Measurements from ENCODE around the gene CHTF18. TPM values are rescaled to one million over a fixed set of nuclear protein-coding genes. Genes with fewer than 3 reads are reported as not detected.
"Not testable (repeated sequence)": the region's sequence is repeated elsewhere in the genome, so short reads cannot be mapped to it uniquely, and the experiment has no call there.

CHTF18 gene
- total RNA-seq, 2 experiments from 2014 or later, result 101 to 102 TPM

GRCh38 chr16:807347-808084, 19.1 kb downstream of the CHTF18 start:
- intact Hi-C loops (cut with micrococcal nuclease), result loop anchor here (5.0 kb wide), 1 partner anchor 165 kb away; the partner anchor contains the start of gene LMF1
- Mint-ChIP-seq H3K36me3 (no peaks in the 10 kb centered on the region), H3K4me3 (peak overlapping the region; percentile 95), H3K27ac (peak overlapping the region; percentile 87), H3K27me3 (peaks cover 7% of the 10 kb centered on the region), H3K4me1 (ENCODE audit: low read depth) (peaks cover 11% of the 10 kb centered on the region), H3K9me3 (no peaks in the 10 kb centered on the region)
- ChIA-PET POLR2A (interaction anchor here (2.0 kb wide), 1 partner anchor 19 kb away, joined by 7 read pairs; the partner anchor contains the start of genes CHTF18 and RPUSD1), CTCF (no interaction called here)
- DNase-seq, result peak; percentile 93

- intact Hi-C loops (cut with micrococcal nuclease), result loop anchor here (5.0 kb wide), 1 partner anchor 164 kb away; the partner anchor contains the start of gene LMF1
- CTCF ChIA-PET, result no interaction called here
- H3K27ac Mint-ChIP-seq, result peak overlapping the region; percentile 87
- no peaks in the 10 kb centered on the region for H3K9me3 Mint-ChIP-seq
- POLR2A ChIA-PET, result no interaction called here
- no peaks in the 10 kb centered on the region for H3K36me3 Mint-ChIP-seq
- no peak for DNase-seq
- H3K4me3 Mint-ChIP-seq, result peak overlapping the region; percentile 95
- peaks cover 11% of the 10 kb centered on the region for H3K4me1 Mint-ChIP-seq (ENCODE audit: low read depth)
- H3K27me3 Mint-ChIP-seq, result peaks cover 11% of the 10 kb centered on the region
Measured at GRCh38 chr16:808085-808386, 19.6 kb downstream of the CHTF18 start.

GRCh38 chr16:813204-813915, 24.9 kb downstream of the CHTF18 start:
- peak; percentile 61 for DNase-seq
- H3K9me3 Mint-ChIP-seq, result no peaks in the 10 kb centered on the region
- intact Hi-C loops (cut with micrococcal nuclease), result no loop called here
- H3K4me3 Mint-ChIP-seq, result no peak overlapping the region
- H3K27ac Mint-ChIP-seq, result no peak overlapping the region
- peaks cover 3% of the 10 kb centered on the region for H3K4me1 Mint-ChIP-seq (ENCODE audit: low read depth)
- peaks cover 22% of the 10 kb centered on the region for H3K27me3 Mint-ChIP-seq
- no peaks in the 10 kb centered on the region for H3K36me3 Mint-ChIP-seq
- POLR2A ChIA-PET, result no interaction called here
- CTCF ChIA-PET, result interaction anchor here (3.5 kb wide), 1 partner anchor 242 kb away, joined by 13 read pairs; no protein-coding TSS in a partner anchor

- no peak overlapping the region for H3K4me3 Mint-ChIP-seq
- H3K27ac Mint-ChIP-seq, result no peak overlapping the region
- H3K27me3 Mint-ChIP-seq, result peaks cover 22% of the 10 kb centered on the region
- H3K36me3 Mint-ChIP-seq, result no peaks in the 10 kb centered on the region
- no peaks in the 10 kb centered on the region for H3K9me3 Mint-ChIP-seq
- ChIA-PET POLR2A (no interaction called here), CTCF (interaction anchor here (0.8 to 3.5 kb wide), 3 partner anchors 241 to 289 kb away, joined by 3 to 13 read pairs (median 3); no protein-coding TSS in a partner anchor)
- intact Hi-C loops (cut with micrococcal nuclease), result no loop called here
- DNase-seq, result no peak
- H3K4me1 Mint-ChIP-seq (ENCODE audit: low read depth), result no peaks in the 10 kb centered on the region
Measured at GRCh38 chr16:813916-814412, 25.5 kb downstream of the CHTF18 start.

GRCh38 chr16:814974-815373, 26.6 kb downstream of the CHTF18 start:
- no peak overlapping the region for H3K4me3 Mint-ChIP-seq
- H3K36me3 Mint-ChIP-seq, result no peaks in the 10 kb centered on the region
- peaks cover 8% of the 10 kb centered on the region for H3K4me1 Mint-ChIP-seq (ENCODE audit: low read depth)
- H3K27me3 Mint-ChIP-seq, result peaks cover 24% of the 10 kb centered on the region
- no peak for DNase-seq
- POLR2A ChIA-PET, result no interaction called here
- intact Hi-C loops (cut with micrococcal nuclease), result loop anchor here (5.0 kb wide), 1 partner anchor 242 kb away; no protein-coding TSS in a partner anchor
- H3K27ac Mint-ChIP-seq, result no peak overlapping the region
- CTCF ChIA-PET, result interaction anchor here (0.8 to 3.5 kb wide), 3 partner anchors 240 to 288 kb away, joined by 3 to 13 read pairs (median 3); no protein-coding TSS in a partner anchor
- H3K9me3 Mint-ChIP-seq, result no peaks in the 10 kb centered on the region

GRCh38 chr16:815861-816260, 27.4 kb downstream of the CHTF18 start:
- ChIA-PET CTCF (interaction anchor here (0.7 to 3.5 kb wide), 2 partner anchors 164 to 240 kb away, joined by 3 to 13 read pairs; no protein-coding TSS in a partner anchor), POLR2A (no interaction called here)
- H3K4me3 Mint-ChIP-seq, result no peak overlapping the region
- H3K4me1 Mint-ChIP-seq (ENCODE audit: low read depth), result peaks cover 10% of the 10 kb centered on the region
- no peaks in the 10 kb centered on the region for H3K36me3 Mint-ChIP-seq
- no peak for DNase-seq
- peaks cover 26% of the 10 kb centered on the region for H3K27me3 Mint-ChIP-seq
- no peak overlapping the region for H3K27ac Mint-ChIP-seq
- H3K9me3 Mint-ChIP-seq, result no peaks in the 10 kb centered on the region
- intact Hi-C loops (cut with micrococcal nuclease), result loop anchor here (5.0 kb wide), 1 partner anchor 241 kb away; no protein-coding TSS in a partner anchor

GRCh38 chr16:817001-817906, 28.8 kb downstream of the CHTF18 start:
- H3K27ac Mint-ChIP-seq, result no peak overlapping the region
- H3K9me3 Mint-ChIP-seq, result no peaks in the 10 kb centered on the region
- no peaks in the 10 kb centered on the region for H3K36me3 Mint-ChIP-seq
- CTCF ChIA-PET, result no interaction called here
- peaks cover 22% of the 10 kb centered on the region for H3K27me3 Mint-ChIP-seq
- DNase-seq, result no peak
- POLR2A ChIA-PET, result no interaction called here
- no peak overlapping the region for H3K4me3 Mint-ChIP-seq
- intact Hi-C loops (cut with micrococcal nuclease), result loop anchor here (5.0 kb wide), 1 partner anchor 240 kb away; no protein-coding TSS in a partner anchor
- peaks cover 10% of the 10 kb centered on the region for H3K4me1 Mint-ChIP-seq (ENCODE audit: low read depth)

- Mint-ChIP-seq H3K36me3 (no peaks in the 10 kb centered on the region), H3K9me3 (no peaks in the 10 kb centered on the region), H3K27ac (no peak overlapping the region), H3K27me3 (peaks cover 17% of the 10 kb centered on the region), H3K4me1 (ENCODE audit: low read depth) (peaks cover 10% of the 10 kb centered on the region), H3K4me3 (no peak overlapping the region)
- no peak for DNase-seq
- intact Hi-C loops (cut with micrococcal nuclease), result loop anchor here (5.0 kb wide), 1 partner anchor 239 kb away; no protein-coding TSS in a partner anchor
- POLR2A ChIA-PET, result no interaction called here
- CTCF ChIA-PET, result no interaction called here
Measured at GRCh38 chr16:818132-818531, 29.7 kb downstream of the CHTF18 start.

- ChIA-PET CTCF (no interaction called here), POLR2A (no interaction called here)
- H3K4me1 Mint-ChIP-seq (ENCODE audit: low read depth), result peaks cover 10% of the 10 kb centered on the region
- intact Hi-C loops (cut with micrococcal nuclease), result loop anchor here (5.0 kb wide), 1 partner anchor 239 kb away; no protein-coding TSS in a partner anchor
- H3K4me3 Mint-ChIP-seq, result no peak overlapping the region
- no peaks in the 10 kb centered on the region for H3K9me3 Mint-ChIP-seq
- no peak overlapping the region for H3K27ac Mint-ChIP-seq
- H3K27me3 Mint-ChIP-seq, result peaks cover 17% of the 10 kb centered on the region
- no peaks in the 10 kb centered on the region for H3K36me3 Mint-ChIP-seq
- DNase-seq, result no peak
Measured at GRCh38 chr16:818592-818991, 30.2 kb downstream of the CHTF18 start.

GRCh38 chr16:819336-820043, 31.1 kb downstream of the CHTF18 start:
- Mint-ChIP-seq H3K27ac (no peak overlapping the region), H3K36me3 (no peaks in the 10 kb centered on the region), H3K4me1 (ENCODE audit: low read depth) (peaks cover 10% of the 10 kb centered on the region), H3K4me3 (no peak overlapping the region), H3K9me3 (no peaks in the 10 kb centered on the region), H3K27me3 (peaks cover 13% of the 10 kb centered on the region)
- ChIA-PET POLR2A (no interaction called here), CTCF (interaction anchor here (1.6 kb wide), 1 partner anchor 238 kb away, joined by 6 read pairs; no protein-coding TSS in a partner anchor)
- DNase-seq, result peak; percentile 49
- intact Hi-C loops (cut with micrococcal nuclease), result loop anchor here (5.0 kb wide), 1 partner anchor 238 kb away; no protein-coding TSS in a partner anchor

- H3K36me3 Mint-ChIP-seq; POLR2A ChIA-PET; H3K4me3 Mint-ChIP-seq; H3K27me3 Mint-ChIP-seq; intact Hi-C loops (cut with micrococcal nuclease); DNase-seq; H3K9me3 Mint-ChIP-seq; H3K27ac Mint-ChIP-seq; H3K4me1 Mint-ChIP-seq (ENCODE audit: low read depth): not testable (repeated sequence)
- CTCF ChIA-PET, result interaction anchor here (1.6 kb wide), 1 partner anchor 237 kb away, joined by 6 read pairs; no protein-coding TSS in a partner anchor
Measured at GRCh38 chr16:820044-820408, 31.6 kb downstream of the CHTF18 start.

All from activated CD4-positive, alpha-beta memory T cell treated with anti-CD3 and anti-CD28 coated beads for 36 hours (primary cell).